Tibial nerve (tissue), 4 donors: ENCODE measurements around the gene WDPCP.

Experiments
- EP300 ChIP-seq, 2 donors: sonication (generic); formaldehyde crosslinking; IDR thresholded peaks; one replicate each; pipeline ENCODE4 v1.6.1; 2017; ENCODE audit warnings: antibody characterized with exemption in 2 of 2, mild to moderate bottlenecking in 1 of 2
- POLR2A ChIP-seq, 2 donors: fragments of 450-650 bp; IDR thresholded peaks; one replicate each; pipeline ENCODE4 v1.6.1; 2017; ENCODE audit warnings: antibody characterized with exemption in 2 of 2, mild to moderate bottlenecking in 2 of 2, moderate library complexity in 2 of 2
- TF ChIP-seq, protein P1 (sequence below), 5 experiments: fragments of 200-600 bp in 3 of 5; fragments of 450-650 bp in 2 of 5; sonication (generic) in 3 of 5; IDR thresholded peaks; one replicate each; pipeline ENCODE4 v1.5.1; 2016 to 2019; ENCODE audit warnings: antibody characterized with exemption in 5 of 5, mild to moderate bottlenecking in 3 of 5, moderate library complexity in 2 of 5

DNA sequence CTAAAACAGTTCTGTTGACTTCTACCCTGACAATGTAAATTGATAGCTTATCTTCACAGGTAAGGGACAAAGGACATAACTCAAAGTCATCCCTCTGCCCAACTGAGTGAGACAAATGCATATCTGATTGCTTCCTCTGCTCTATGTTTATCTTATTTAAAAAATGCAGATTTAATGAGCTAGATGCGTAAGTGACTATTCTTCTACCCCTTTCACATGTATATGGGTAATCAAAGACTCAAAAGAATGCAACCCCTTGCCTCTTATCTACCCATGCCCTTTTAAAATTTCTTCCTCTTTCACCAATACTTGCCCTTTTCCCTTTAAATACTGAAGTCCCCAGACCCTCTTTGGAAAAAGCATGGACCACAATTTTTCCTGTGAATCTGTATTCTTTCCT is 253.4 kb downstream of the WDPCP start:
- no peak for TF ChIP-seq POLR2A (IDR thresholded peaks at IDR 0.05)
- TF ChIP-seq, protein P1, sequence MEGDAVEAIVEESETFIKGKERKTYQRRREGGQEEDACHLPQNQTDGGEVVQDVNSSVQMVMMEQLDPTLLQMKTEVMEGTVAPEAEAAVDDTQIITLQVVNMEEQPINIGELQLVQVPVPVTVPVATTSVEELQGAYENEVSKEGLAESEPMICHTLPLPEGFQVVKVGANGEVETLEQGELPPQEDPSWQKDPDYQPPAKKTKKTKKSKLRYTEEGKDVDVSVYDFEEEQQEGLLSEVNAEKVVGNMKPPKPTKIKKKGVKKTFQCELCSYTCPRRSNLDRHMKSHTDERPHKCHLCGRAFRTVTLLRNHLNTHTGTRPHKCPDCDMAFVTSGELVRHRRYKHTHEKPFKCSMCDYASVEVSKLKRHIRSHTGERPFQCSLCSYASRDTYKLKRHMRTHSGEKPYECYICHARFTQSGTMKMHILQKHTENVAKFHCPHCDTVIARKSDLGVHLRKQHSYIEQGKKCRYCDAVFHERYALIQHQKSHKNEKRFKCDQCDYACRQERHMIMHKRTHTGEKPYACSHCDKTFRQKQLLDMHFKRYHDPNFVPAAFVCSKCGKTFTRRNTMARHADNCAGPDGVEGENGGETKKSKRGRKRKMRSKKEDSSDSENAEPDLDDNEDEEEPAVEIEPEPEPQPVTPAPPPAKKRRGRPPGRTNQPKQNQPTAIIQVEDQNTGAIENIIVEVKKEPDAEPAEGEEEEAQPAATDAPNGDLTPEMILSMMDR (IDR thresholded peaks at IDR 0.05), result no peak
- TF ChIP-seq EP300 (IDR thresholded peaks at IDR 0.05), result no peak
